Measurements from ENCODE around the gene NTN1.

NTN1 gene

DNA sequence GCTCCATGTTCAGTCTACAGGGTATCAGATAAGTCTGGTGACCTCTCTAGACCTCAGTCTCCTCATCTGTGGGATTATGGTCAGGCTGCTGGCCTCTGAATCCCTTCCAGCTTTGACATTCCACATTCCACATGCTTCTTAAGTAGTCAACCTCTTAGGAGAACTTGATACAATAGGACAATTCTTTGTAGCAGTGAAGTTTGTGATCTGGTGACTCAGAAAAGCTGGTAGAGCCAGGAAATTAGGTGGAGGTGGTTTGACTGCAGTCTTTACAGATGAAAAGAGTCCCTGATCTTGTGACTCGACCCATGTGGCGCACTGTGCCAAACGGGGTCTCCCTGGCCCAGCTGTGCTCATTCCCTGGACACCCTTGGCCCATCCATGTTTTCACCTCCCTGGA, 147.8 kb downstream of the NTN1 start:
- no peak for DNase-seq

- DNase-seq: no peak
Observed at GRCh38 chr17:9170336-9170735, 149.0 kb downstream of the NTN1 start.

- no peak for DNase-seq
Observed at GRCh38 chr17:9170853-9171252, 149.5 kb downstream of the NTN1 start.

- DNase-seq: no peak
Observed at GRCh38 chr17:9173386-9173983, 152.2 kb downstream of the NTN1 start.

DNA sequence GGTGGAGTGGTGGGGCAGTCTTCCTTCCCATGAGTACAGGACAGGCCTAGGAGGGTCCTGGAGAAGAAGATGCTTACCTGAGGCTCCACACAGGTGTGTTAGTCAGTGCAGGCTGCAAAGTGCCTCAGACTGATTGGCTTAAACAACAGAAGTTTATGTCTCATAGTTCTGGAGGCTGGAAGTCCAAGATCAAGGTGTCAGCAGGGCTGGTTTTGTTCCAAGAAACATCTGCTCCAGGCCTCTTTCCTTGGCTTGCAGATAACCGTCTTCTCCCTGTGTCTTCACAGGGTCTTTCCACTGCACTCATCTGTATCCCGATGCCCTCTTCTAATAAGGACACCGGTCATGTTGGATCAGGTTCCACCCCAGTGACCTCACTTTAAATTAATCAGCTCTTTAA, 153.0 kb downstream of the NTN1 start:
- DNase-seq: no peak

DNA sequence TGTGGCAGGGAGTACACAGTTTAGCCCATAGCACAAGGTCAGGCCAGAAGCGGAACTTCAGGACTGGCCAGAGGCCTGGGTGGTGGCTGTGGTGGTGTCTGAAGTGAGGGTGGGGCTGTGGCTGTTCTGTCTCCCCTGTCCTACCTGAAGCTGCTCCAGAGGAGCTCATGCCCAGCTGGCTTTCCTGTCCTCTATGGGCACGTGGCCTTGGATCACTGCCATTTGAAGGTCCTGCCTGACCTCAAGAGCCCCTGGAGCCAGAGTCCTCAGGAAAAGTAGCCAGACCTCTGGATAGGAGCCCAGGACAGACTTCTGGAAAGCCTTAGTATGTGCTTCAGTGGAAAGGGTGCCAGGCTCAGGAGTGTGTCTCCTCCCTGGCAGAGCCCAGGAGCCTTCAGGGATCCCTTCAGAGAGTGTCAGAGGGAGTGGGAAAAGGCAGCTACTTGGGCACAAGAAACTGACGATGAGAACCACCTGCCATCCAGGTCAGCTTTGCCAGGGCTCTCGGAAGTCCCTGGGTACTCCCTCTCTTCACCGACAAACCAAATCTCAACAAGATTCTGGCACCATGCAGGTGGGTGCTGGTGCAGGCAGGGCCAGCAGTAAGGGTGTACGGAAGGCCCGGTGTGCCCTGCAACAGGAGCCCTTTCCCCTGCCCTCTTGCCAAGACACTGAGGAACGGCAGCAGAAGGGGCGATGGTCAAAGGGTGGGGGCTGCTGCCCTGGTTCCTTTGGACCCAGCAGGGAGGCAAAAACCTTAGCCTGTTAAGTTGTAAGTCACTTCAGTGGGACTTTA, 153.7 kb downstream of the NTN1 start:
- no peak for DNase-seq

DNA sequence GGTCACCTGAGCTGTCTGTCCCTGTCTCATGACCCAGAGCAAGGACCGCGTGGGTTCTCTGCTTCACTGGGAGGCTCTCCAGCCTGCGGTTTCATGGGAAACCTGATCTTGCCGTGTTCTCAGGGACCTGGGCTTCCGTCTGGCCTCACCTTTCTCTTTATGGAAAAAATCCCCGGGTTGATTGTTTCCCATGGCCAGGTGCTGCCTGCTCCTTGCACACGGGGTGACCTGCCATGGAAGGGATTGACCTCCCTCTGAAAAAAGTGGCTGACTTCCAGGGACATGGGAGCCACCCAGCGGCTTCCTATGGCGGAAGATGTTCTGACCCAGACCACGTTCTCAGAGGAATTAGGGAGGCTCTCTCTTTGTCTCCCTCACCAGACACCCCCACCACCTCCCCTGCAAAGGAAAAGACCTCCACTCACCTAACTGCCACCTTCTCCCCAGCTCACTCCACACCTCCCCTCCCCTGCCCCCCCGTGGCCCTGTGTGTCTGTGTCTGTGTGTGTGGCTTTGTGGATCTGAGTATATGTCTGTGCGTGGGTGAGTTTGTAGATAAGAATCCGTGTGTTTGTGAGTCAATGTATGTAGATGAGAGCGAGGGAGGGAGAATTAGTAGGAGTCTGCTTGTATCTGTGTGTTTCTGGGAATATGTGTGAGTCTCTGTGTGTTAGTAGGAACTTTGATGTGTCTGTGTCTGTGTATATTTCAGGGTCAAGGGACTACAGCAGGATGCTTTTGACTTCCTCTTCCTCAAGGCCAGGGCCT, 154.6 kb downstream of the NTN1 start:
- DNase-seq: no peak

DNA sequence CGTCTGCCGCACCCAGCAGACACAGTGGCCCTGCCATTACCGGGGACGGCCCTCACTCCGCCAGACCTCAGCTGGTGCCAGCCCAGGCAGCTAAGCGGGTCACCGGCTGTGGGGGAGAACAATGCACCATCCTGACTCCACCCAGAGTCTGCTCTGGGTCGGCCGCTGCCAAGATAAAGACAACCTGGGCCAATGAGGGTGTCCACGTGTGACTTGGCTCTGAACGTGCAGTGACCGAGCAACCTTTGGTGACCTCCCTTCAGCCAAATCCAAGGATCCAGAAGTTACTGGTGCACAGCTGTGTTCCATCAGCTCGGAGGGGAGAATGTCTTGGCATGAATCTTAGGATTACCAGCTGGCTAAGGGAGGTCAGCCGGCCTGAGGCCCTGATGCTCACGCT, 155.9 kb downstream of the NTN1 start:
- no peak for DNase-seq

- DNase-seq: no peak
Observed at GRCh38 chr17:9178319-9178718, 157.0 kb downstream of the NTN1 start.

GRCh38 chr17:9179602-9180001, 158.3 kb downstream of the NTN1 start:
- DNase-seq: no peak

- DNase-seq: no peak
Observed at GRCh38 chr17:9181640-9182039, 160.3 kb downstream of the NTN1 start.

GRCh38 chr17:9183306-9183705, 162.0 kb downstream of the NTN1 start:
- DNase-seq: no peak

DNA sequence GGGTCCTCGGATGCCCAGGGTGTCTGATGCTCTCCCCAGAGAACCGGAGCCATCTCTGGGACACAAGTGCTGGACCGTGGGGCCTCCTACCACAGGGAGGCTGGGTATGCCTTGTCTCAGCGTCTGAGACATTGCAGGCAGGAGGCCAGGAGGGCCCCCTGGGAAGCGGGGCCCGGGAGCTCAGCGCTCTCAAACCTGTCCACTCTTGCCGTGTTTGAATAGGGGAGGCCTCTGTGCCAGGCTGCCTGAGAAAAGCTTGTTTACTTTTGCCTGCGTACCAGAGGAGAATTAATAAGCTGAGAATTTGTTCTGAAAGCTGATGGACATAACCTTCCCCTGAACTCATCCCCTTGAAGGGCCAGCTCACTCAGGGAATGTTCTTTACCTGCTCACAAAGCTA, 163.8 kb downstream of the NTN1 start:
- no peak for DNase-seq

GRCh38 chr17:9185688-9186284, 164.5 kb downstream of the NTN1 start:
- no peak for DNase-seq

DNA sequence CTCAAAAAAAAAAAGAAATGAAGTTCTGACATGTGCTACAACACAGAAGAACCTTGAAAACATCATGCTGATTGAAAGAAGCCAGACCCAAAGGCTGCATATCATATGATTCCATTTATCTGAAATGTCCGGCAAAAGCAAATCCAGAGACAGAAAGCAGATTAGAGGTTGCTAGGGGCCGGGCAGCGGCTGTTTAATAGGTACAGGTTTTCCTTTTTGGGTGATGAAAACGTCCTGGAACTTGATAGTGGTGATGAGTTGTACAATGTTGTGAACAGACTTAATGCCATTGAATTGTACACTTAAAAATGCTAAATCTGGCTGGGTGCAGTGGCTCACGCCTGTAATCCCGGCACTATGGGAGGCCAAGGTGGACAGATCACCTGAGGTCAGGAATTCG, 166.5 kb downstream of the NTN1 start:
- DNase-seq: no peak

GRCh38 chr17:9188367-9188766, 167.1 kb downstream of the NTN1 start:
- no peak for DNase-seq

DNA sequence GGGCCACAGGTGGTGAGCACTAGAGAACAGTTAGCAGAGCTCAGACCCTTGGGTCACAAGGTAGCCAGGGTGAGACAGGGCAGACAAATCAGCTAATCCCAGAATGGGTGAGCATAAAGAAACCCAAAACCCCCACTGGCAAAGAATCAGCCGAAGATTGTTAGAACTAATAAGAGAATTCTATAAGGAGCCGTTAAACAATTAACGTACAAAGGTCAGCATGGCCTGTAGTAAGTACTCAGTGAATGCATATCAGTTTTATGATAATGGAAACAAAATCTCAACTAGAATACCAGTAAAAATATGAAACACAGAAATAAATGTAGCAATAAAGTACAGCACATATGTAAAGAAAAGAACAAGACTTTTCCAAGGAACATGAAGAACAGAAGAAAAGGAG, 168.6 kb downstream of the NTN1 start:
- no peak for DNase-seq

DNA sequence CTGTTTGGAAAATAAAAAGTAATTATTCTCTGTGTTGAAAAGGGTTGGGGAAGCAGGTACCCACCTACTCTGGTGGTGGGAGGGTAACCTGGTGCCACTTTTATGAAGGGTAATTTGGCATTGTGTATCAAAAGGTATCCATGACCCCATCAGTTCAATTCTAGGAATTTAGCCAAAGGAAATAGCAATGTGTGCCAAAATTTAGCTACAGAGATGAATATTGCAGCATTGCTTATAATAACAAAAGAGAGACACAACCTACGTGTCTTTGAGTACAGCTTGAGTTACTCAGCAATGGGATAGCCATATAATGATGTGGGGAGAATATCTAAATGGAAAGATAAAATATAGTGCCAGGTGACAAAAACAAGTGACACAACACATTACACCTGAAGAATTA, 170.7 kb downstream of the NTN1 start:
- DNase-seq: no peak

GRCh38 chr17:9195411-9195810, 174.1 kb downstream of the NTN1 start:
- no peak for DNase-seq

- no peak for DNase-seq
Observed at GRCh38 chr17:9195961-9196670, 174.8 kb downstream of the NTN1 start.

DNA sequence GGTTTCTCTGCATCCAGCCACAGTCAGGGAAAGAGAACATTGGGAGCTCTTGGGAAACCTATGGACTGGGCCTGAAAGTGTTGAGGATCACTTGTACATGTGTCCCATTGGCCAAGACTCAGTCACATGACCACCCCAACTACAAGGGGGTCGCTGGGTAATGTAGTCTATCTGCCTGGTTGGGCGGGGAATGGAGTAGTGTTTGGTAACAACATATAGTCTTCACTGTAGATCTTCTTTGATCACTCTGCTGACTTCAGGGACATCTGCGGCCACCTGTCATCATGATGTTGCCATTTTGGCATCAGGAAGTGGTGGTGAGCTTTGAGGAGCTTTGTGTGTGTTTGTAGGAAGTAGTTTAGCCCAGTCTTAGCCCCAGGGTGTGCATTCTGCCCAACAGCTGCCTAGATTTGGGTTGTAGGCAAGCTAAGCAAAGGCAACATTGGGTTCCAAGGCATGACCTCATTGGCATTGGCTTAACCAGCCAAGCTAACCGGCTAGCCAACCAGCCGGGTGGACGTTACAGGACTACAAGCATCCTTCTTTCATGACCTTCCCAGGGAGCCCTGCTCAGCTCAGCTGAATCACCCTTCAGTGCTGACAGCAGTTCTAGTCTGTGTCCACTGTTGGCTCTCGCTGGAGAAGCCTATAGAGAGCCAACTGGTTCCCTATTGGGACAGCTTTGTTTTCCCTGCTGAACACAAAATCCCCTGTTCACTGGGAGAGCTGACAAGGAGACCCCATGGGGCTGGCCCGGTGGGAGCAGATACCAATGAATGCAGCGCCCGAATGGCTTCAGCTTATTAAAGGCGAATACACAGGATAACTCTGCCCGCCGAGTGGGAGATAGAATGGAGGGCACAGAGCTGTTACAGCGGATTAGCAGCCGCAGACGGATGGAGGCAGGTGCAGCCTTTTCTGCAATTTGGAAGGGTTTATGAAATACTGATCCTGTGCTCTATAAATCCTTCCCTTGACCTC, 178.6 kb downstream of the NTN1 start:
- DNase-seq: no peak
